ENCODE results near the gene KIAA1755.

Gene KIAA1755

DNA sequence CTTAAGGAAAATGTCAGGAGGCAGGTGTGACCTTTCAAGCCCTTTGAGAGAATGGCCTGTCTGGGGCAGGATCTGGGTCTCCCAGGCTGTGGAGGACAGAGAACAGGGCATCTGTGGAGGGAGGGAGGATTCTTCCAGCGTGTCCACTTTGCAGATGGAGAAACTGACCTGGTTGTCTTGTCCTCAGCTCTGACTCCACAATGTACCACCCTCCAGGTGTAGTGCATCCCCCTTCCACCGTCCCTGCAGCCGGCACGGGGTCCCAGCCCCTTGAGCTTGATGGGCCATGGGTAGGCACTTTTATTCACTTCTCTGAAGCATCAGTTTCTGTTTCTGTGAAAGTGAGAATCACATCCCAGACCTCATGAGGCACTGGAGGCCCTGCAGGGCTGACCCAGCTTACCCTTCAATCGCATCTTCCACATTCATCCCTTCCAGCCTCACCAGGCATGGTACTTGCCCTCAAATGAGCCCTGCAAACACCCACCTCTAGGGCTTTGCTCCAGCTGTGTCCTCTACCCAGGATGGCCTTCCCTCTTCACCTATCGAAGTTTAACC lies 90.8 kb downstream of the KIAA1755 start:
- in situ Hi-C loops (cut with MboI; ENCODE audit: low sequenced_read_pairs) = no loop called here

- in situ Hi-C loops (cut with MboI; ENCODE audit: low sequenced_read_pairs) = no loop called here
These were observed 91.5 kb downstream of the KIAA1755 start for GRCh38 chr20:38168791-38169589.

- in situ Hi-C loops (cut with MboI; ENCODE audit: low sequenced_read_pairs) = no loop called here
These were observed 92.4 kb downstream of the KIAA1755 start for GRCh38 chr20:38167851-38168760.

GRCh38 chr20:38167328-38167850 lies 93.1 kb downstream of the KIAA1755 start:
- in situ Hi-C loops (cut with MboI; ENCODE audit: low sequenced_read_pairs) = no loop called here

- in situ Hi-C loops (cut with MboI; ENCODE audit: low sequenced_read_pairs) = no loop called here
These were observed 93.8 kb downstream of the KIAA1755 start for GRCh38 chr20:38166703-38167233.

DNA sequence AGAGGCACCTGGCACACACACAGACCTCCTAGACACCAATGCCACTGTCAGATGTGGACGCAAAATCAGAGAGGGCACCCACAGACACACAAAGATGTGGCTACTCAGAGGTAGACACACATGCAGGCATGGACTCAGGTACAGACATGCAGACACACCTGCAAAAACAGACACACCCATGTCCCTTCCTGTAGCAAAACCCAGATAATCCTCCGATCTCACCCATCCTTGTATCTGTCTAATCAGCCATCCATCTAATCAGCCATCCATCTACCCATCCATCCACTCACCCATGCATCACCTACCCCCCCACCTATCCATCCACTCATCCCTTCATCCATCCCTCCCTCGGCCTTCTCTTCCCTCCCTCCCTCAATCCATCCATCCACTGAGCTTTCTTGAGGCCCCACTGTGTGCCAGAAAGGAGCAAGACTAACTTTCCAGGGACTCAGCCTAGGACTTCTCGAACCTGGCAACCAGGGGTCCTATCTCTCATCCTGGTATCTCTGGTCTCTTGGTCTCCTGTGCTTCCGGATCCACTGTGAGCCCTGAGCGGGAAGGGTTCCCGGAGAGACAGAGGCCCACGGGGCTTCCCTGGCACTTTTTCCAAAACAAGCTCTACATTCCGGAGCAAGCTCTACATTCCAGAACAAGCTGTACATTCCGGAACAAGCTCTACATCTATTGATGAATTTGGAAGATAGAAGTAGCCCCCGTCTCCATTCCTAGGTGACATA lies 94.4 kb downstream of the KIAA1755 start:
- in situ Hi-C loops (cut with MboI; ENCODE audit: low sequenced_read_pairs) = no loop called here

GRCh38 chr20:38165089-38165965 lies 95.2 kb downstream of the KIAA1755 start, which contains the start of gene TGM2:
Gene TGM2, minus strand, starts transcription at chr20:38165270. Its CDS starts 72 bp downstream, at chr20:38165198.
- in situ Hi-C loops (cut with MboI; ENCODE audit: low sequenced_read_pairs) = no loop called here

GRCh38 chr20:38164624-38165088 lies 95.9 kb downstream of the KIAA1755 start:
- in situ Hi-C loops (cut with MboI; ENCODE audit: low sequenced_read_pairs) = no loop called here

GRCh38 chr20:38164069-38164468 lies 96.5 kb downstream of the KIAA1755 start:
- in situ Hi-C loops (cut with MboI; ENCODE audit: low sequenced_read_pairs) = no loop called here

GRCh38 chr20:38162878-38163875 lies 97.4 kb downstream of the KIAA1755 start:
- in situ Hi-C loops (cut with MboI; ENCODE audit: low sequenced_read_pairs) = no loop called here

GRCh38 chr20:38162149-38162548 lies 98.4 kb downstream of the KIAA1755 start:
- in situ Hi-C loops (cut with MboI; ENCODE audit: low sequenced_read_pairs) = no loop called here

DNA sequence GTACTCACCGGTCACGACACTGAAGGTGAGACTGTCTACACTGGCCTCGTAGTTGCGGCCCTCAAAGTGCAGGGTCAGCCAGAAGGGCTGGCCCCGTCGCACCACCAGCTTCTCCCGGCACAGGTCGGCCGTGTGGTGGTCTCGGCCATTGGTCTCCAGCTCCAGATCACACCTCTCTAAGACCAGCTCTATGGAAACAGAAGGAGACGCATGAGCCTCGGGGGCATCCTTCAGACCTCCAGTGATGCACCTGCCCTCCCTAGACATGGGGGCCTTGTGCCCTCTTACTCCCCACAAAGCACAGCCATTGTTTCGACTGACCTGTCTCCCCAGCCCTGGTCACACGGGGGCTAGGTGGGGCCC lies 99.1 kb downstream of the KIAA1755 start:
- in situ Hi-C loops (cut with MboI; ENCODE audit: low sequenced_read_pairs) = no loop called here
